Embryonic facial prominence (tissue), 1 donor: ENCODE results near the gene HIPK2.

Source experiments
- DNase-seq: peaks from one replicate; pipeline ENCODE4 v3.0.0-alpha.2; 2016; ENCODE audit errors: extremely low spot score

HIPK2 gene

GRCh38 chr7:139651308-139651707, 126.5 kb downstream of the HIPK2 start:
- DNase-seq, result no peak

GRCh38 chr7:139650429-139651100, 127.2 kb downstream of the HIPK2 start:
- no peak for DNase-seq

- DNase-seq, result no peak
Measured at GRCh38 chr7:139648941-139649425, 128.8 kb downstream of the HIPK2 start.

GRCh38 chr7:139648391-139648861, 129.4 kb downstream of the HIPK2 start:
- DNase-seq, result no peak

GRCh38 chr7:139647814-139648390, 129.9 kb downstream of the HIPK2 start:
- no peak for DNase-seq

GRCh38 chr7:139647085-139647484, 130.7 kb downstream of the HIPK2 start:
- DNase-seq, result no peak

GRCh38 chr7:139646566-139646965, 131.2 kb downstream of the HIPK2 start:
- no peak for DNase-seq

- DNase-seq, result peak; percentile 28
Measured at GRCh38 chr7:139645572-139646523, 131.9 kb downstream of the HIPK2 start.

GRCh38 chr7:139643951-139644585, 133.7 kb downstream of the HIPK2 start:
- DNase-seq, result no peak

- no peak for DNase-seq
Measured at GRCh38 chr7:139642283-139642682, 135.5 kb downstream of the HIPK2 start.

GRCh38 chr7:139641337-139641992, 136.3 kb downstream of the HIPK2 start:
- no peak for DNase-seq

- DNase-seq, result no peak
Measured at GRCh38 chr7:139640681-139641080, 137.1 kb downstream of the HIPK2 start.

- no peak for DNase-seq
Measured at GRCh38 chr7:139639563-139639962, 138.2 kb downstream of the HIPK2 start.

GRCh38 chr7:139635526-139636302, 142.1 kb downstream of the HIPK2 start:
- no peak for DNase-seq

GRCh38 chr7:139634087-139634486, 143.7 kb downstream of the HIPK2 start:
- no peak for DNase-seq

- DNase-seq, result no peak
Measured at GRCh38 chr7:139631520-139632031, 146.2 kb downstream of the HIPK2 start.

GRCh38 chr7:139630643-139631519, 146.9 kb downstream of the HIPK2 start:
- no peak for DNase-seq

GRCh38 chr7:139629392-139630082, 148.3 kb downstream of the HIPK2 start:
- no peak for DNase-seq

- DNase-seq, result no peak
Measured at GRCh38 chr7:139627831-139628230, 150.0 kb downstream of the HIPK2 start.
